HCT116 (cell line): Measurements from ENCODE around the gene HPCAL1. TPM values are rescaled to one million over a fixed set of nuclear protein-coding genes. Genes with fewer than 3 reads are reported as not detected.

Source experiments
- ATAC-seq: fragments of 200-7000 bp; cut with Tn5 transposase; 2 replicates; pipeline ENCODE4 v1.9.1; 2020; ENCODE audit warnings: mild to moderate bottlenecking, moderate library complexity
- BruUV-seq: library from RNA; stranded (reverse); fragments of 400-500 nt; replicated peaks from 2 replicates; lab custom pipeline; 2021; lab: Mats Ljungman, UMichigan
- CTCF ChIA-PET: fragments of 300-600 bp; sonication (Branson Sonifier 250); formaldehyde crosslinking; loops from one replicate; lab custom pipeline; 2021; ENCODE audit warnings: antibody characterized with exemption; lab: Charles Lee
- POLR2A ChIA-PET: fragments of 300-600, 350-600 bp; sonication (Branson Sonifier 250); formaldehyde crosslinking; loops from one replicate; lab custom pipeline; 2021; ENCODE audit warnings: antibody characterized with exemption; lab: Charles Lee
- RAD21 ChIA-PET, 2 experiments: fragments of 300-600 bp; sonication (Branson Sonifier 250); formaldehyde crosslinking; loops; one replicate each; lab custom pipeline; 2023; ENCODE audit warnings: low total read pairs in 2 of 2; ENCODE audit not compliant: uncharacterized antibody in 2 of 2, unreplicated experiment in 2 of 2, low non-redundant PET in 1 of 2; lab: Charles Lee
- DNase-seq: peaks from one replicate; pipeline ENCODE4 v3.0.0-alpha.2; 2010; ENCODE audit warnings: low read depth, low spot score
- H2AFZ ChIP-seq: fragments of 200-600 bp; shearing (Covaris generic), sonication (generic); 2 replicates; pipeline ENCODE4 v1.6.1; 2017; ENCODE audit warnings: low read depth, mixed run types, mixed read lengths, antibody characterized with exemption, low read length; ENCODE audit not compliant: poor library complexity, severe bottlenecking
- H3K27ac ChIP-seq: 2 replicates; pipeline ENCODE4 v1.5.1; 2012; ENCODE audit warnings: low read depth, low read length
- H3K27me3 ChIP-seq: fragments of 200-600 bp; sonication (generic); 2 replicates; pipeline ENCODE4 v1.6.1; 2016; ENCODE audit warnings: mixed run types, low read length, mixed read lengths; ENCODE audit not compliant: insufficient read depth
- H3K36me3 ChIP-seq, 2 experiments: fragments of 200-500 bp in 1 of 2; fragments of 200-600 bp in 1 of 2; sonication (Bioruptor generic) in 1 of 2; sonication (generic) in 1 of 2; 2 replicates each; pipeline versions ENCODE4 v1.5.1 to v1.6.1; 2014 to 2016; ENCODE audit warnings: low read length in 2 of 2, inconsistent platforms in 1 of 2, mixed read lengths in 1 of 2, mixed run types in 1 of 2; ENCODE audit not compliant: insufficient read depth in 2 of 2, control insufficient read depth in 1 of 2
- H3K4me1 ChIP-seq, 2 experiments: fragments of 200-600 bp in 1 of 2; sonication (generic) in 1 of 2; 2 replicates each; pipeline versions ENCODE4 v1.5.1 to v1.6.1; 2012 to 2017; ENCODE audit warnings: low read length in 2 of 2, inconsistent platforms in 1 of 2, mild to moderate bottlenecking in 1 of 2, mixed read lengths in 1 of 2, mixed run types in 1 of 2, moderate library complexity in 1 of 2; ENCODE audit not compliant: insufficient read depth in 2 of 2, control insufficient read depth in 1 of 2
- H3K4me2 ChIP-seq: fragments of 200-600 bp; sonication (generic); 2 replicates; pipeline ENCODE4 v1.6.1; 2017; ENCODE audit warnings: mixed run types, low read length, mixed read lengths
- H3K4me3 ChIP-seq, 2 experiments: fragments of 200-600 bp in 1 of 2; sonication (generic) in 1 of 2; replicated peaks in 1 of 2; 2 replicates each; pipeline ENCODE4 v1.5.1; 2011 to 2016; ENCODE audit warnings: low read length in 2 of 2, control low read depth in 1 of 2, low read depth in 1 of 2, mild to moderate bottlenecking in 1 of 2, mixed read lengths in 1 of 2, mixed run types in 1 of 2
- H3K79me2 ChIP-seq: fragments of 200-600 bp; sonication (generic); 2 replicates; pipeline ENCODE4 v1.6.1; 2017; ENCODE audit warnings: mild to moderate bottlenecking, mixed run types, low read length, moderate library complexity, mixed read lengths; ENCODE audit not compliant: insufficient read depth
- H3K9ac ChIP-seq: fragments of 200-600 bp; sonication (generic); 2 replicates; pipeline ENCODE4 v1.6.1; 2016; ENCODE audit warnings: low read length, mixed read lengths
- H3K9me2 ChIP-seq: fragments of 200-600 bp; sonication (generic), shearing (Covaris generic); 2 replicates; pipeline ENCODE4 v1.6.1; 2017; ENCODE audit warnings: mixed run types, mild to moderate bottlenecking, moderate library complexity; ENCODE audit not compliant: insufficient read depth
- H3K9me3 ChIP-seq, 2 experiments: fragments of 200-500 bp in 1 of 2; fragments of 200-600 bp in 1 of 2; sonication (Bioruptor generic) in 1 of 2; sonication (generic) in 1 of 2; 2 replicates each; pipeline ENCODE4 v1.6.1; 2014 to 2017; ENCODE audit warnings: low read length in 2 of 2, mixed read lengths in 2 of 2, inconsistent platforms in 1 of 2, low read depth in 1 of 2, mild to moderate bottlenecking in 1 of 2, mixed run types in 1 of 2, moderate library complexity in 1 of 2; ENCODE audit not compliant: control insufficient read depth in 1 of 2, insufficient read depth in 1 of 2
- H4K20me1 ChIP-seq: fragments of 200-600 bp; sonication (generic), shearing (Covaris generic); 2 replicates; pipeline ENCODE4 v1.6.1; 2017; ENCODE audit warnings: mixed run types, mild to moderate bottlenecking, moderate library complexity; ENCODE audit not compliant: insufficient read depth
- CBX3 ChIP-seq: IDR thresholded peaks from 2 replicates; pipeline ENCODE4 v1.6.1; 2012; ENCODE audit warnings: low read depth
- CEBPB ChIP-seq: IDR thresholded peaks from 2 replicates; pipeline ENCODE4 v1.6.1; 2012; ENCODE audit warnings: low read depth
- EGR1 ChIP-seq: IDR thresholded peaks from 2 replicates; pipeline ENCODE4 v1.6.1; 2012; ENCODE audit warnings: low read depth
- ELF1 ChIP-seq: IDR thresholded peaks from 2 replicates; pipeline ENCODE4 v1.6.1; 2012; ENCODE audit warnings: low read depth, borderline replicate concordance
- EZH2 ChIP-seq: fragments of 200-600 bp; sonication (generic); IDR thresholded peaks from 2 replicates; pipeline ENCODE4 v1.6.1; 2017; ENCODE audit warnings: antibody characterized with exemption, mixed run types
- POLR2A ChIP-seq: IDR thresholded peaks from 2 replicates; pipeline ENCODE4 v1.7.0; 2011; ENCODE audit warnings: borderline replicate concordance; ENCODE audit not compliant: insufficient read depth, insufficient read length; ENCODE audit errors: extremely low read depth
- SIN3A ChIP-seq: IDR thresholded peaks from 2 replicates; pipeline ENCODE4 v1.6.1; 2012; ENCODE audit warnings: low read depth
- TCF7L2 ChIP-seq: IDR thresholded peaks from 2 replicates; pipeline ENCODE4 v1.7.0; 2011; ENCODE audit warnings: borderline replicate concordance, inconsistent platforms; ENCODE audit not compliant: insufficient read depth, insufficient read length; ENCODE audit errors: extremely low read depth
- YY1 ChIP-seq: IDR thresholded peaks from 2 replicates; pipeline ENCODE4 v1.6.1; 2011; ENCODE audit warnings: low read length, low read depth, moderate library complexity, mild to moderate bottlenecking; ENCODE audit not compliant: insufficient replicate concordance; ENCODE audit errors: extremely low read depth
- ZNF274 ChIP-seq: fragments of 200-500 bp; sonication (Bioruptor generic); IDR thresholded peaks from 2 replicates; pipeline ENCODE4 v1.6.1; 2014; ENCODE audit warnings: mild to moderate bottlenecking, low read depth, low read length, inconsistent platforms
- intact Hi-C: fragments of 100-400 bp; cut with micrococcal nuclease; formaldehyde crosslinking; loops from 2 replicates; pipeline ENCODE4 v1.10.0; 2022
- total RNA-seq: library from RNA; stranded (reverse); gene quantifications from one replicate; pipeline ENCODE4 v1.2.1, GENCODE V29; 2021; ENCODE audit not compliant: unreplicated experiment
- TF ChIP-seq, protein P1 (sequence below): IDR thresholded peaks from 2 replicates; pipeline ENCODE4 v1.6.1; 2012
- TF ChIP-seq, protein P2 (sequence below): IDR thresholded peaks from 2 replicates; pipeline ENCODE4 v1.6.1; 2012; ENCODE audit warnings: low read depth
- TF ChIP-seq, protein P3 (sequence below): IDR thresholded peaks from 2 replicates; pipeline ENCODE4 v1.6.1; 2011; ENCODE audit warnings: mild to moderate bottlenecking, low read length, moderate library complexity; ENCODE audit not compliant: insufficient replicate concordance; ENCODE audit errors: extremely low read depth

HPCAL1 gene
- total RNA-seq, 1 experiment from 2014 or later = 111 TPM

DNA sequence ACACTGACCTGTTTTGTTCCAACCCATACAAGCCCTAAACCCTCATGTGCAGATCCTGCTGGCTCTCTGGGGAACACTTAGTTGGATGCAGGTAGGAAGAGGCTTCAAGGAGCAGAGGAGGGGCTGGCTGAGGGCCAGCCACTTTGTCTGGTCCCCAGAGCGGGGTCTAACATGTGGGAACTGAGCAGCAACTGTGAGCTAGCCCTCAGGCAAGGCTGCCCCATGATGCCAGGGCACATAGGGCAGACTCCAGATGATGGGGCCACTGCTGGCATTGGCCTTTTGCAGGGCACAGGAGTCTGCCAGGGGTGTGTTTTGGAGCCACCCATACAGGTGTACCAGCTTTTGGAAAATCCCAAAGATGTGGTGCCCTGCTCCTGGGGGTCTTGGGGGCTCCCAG, 67.7 kb downstream of the HPCAL1 start:
- H3K27me3 ChIP-seq = no peaks in the 10 kb centered on the region
- ChIA-PET POLR2A (no interaction called here), RAD21 (no interaction called here), CTCF (no interaction called here)
- intact Hi-C loops = no loop called here
- H3K36me3 ChIP-seq = no peaks in the 10 kb centered on the region
- no peaks in the 10 kb centered on the region for H3K9me3 ChIP-seq
- no peaks in the 10 kb centered on the region for H3K4me1 ChIP-seq
- H3K4me2 ChIP-seq = no peak overlapping the region
- H2AFZ ChIP-seq = no peak overlapping the region
- no peaks in the 10 kb centered on the region for H3K9me2 ChIP-seq
- no TSS peak for BruUV-seq
- peaks cover 63% of the 10 kb centered on the region for H3K79me2 ChIP-seq
- H3K27ac ChIP-seq = no peak overlapping the region
- no peak overlapping the region for H3K4me3 ChIP-seq
- H3K9ac ChIP-seq = no peak overlapping the region
- DNase-seq (no peak), ATAC-seq (no peak)
- TF ChIP-seq ZNF274 (no peak), POLR2A (no peak), ELF1 (no peak), YY1 (no peak), CBX3 (no peak), EGR1 (no peak), EZH2 (no peak), TCF7L2 (no peak), CEBPB (no peak), SIN3A (no peak)
- TF ChIP-seq, protein P1, sequence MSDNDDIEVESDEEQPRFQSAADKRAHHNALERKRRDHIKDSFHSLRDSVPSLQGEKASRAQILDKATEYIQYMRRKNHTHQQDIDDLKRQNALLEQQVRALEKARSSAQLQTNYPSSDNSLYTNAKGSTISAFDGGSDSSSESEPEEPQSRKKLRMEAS = no peak
- TF ChIP-seq, protein P2, sequence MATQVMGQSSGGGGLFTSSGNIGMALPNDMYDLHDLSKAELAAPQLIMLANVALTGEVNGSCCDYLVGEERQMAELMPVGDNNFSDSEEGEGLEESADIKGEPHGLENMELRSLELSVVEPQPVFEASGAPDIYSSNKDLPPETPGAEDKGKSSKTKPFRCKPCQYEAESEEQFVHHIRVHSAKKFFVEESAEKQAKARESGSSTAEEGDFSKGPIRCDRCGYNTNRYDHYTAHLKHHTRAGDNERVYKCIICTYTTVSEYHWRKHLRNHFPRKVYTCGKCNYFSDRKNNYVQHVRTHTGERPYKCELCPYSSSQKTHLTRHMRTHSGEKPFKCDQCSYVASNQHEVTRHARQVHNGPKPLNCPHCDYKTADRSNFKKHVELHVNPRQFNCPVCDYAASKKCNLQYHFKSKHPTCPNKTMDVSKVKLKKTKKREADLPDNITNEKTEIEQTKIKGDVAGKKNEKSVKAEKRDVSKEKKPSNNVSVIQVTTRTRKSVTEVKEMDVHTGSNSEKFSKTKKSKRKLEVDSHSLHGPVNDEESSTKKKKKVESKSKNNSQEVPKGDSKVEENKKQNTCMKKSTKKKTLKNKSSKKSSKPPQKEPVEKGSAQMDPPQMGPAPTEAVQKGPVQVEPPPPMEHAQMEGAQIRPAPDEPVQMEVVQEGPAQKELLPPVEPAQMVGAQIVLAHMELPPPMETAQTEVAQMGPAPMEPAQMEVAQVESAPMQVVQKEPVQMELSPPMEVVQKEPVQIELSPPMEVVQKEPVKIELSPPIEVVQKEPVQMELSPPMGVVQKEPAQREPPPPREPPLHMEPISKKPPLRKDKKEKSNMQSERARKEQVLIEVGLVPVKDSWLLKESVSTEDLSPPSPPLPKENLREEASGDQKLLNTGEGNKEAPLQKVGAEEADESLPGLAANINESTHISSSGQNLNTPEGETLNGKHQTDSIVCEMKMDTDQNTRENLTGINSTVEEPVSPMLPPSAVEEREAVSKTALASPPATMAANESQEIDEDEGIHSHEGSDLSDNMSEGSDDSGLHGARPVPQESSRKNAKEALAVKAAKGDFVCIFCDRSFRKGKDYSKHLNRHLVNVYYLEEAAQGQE = no peak
- TF ChIP-seq, protein P3, sequence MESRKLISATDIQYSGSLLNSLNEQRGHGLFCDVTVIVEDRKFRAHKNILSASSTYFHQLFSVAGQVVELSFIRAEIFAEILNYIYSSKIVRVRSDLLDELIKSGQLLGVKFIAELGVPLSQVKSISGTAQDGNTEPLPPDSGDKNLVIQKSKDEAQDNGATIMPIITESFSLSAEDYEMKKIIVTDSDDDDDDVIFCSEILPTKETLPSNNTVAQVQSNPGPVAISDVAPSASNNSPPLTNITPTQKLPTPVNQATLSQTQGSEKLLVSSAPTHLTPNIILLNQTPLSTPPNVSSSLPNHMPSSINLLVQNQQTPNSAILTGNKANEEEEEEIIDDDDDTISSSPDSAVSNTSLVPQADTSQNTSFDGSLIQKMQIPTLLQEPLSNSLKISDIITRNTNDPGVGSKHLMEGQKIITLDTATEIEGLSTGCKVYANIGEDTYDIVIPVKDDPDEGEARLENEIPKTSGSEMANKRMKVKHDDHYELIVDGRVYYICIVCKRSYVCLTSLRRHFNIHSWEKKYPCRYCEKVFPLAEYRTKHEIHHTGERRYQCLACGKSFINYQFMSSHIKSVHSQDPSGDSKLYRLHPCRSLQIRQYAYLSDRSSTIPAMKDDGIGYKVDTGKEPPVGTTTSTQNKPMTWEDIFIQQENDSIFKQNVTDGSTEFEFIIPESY = no peak
- no peaks in the 10 kb centered on the region for H4K20me1 ChIP-seq
